ENCODE measurements around the gene SLC2A11.

- no peak for TF ChIP-seq POLR2A (IDR thresholded peaks at IDR 0.05)
- TF ChIP-seq CTCF (IDR thresholded peaks at IDR 0.05), result no peak
Measured at GRCh38 chr22:23840026-23840425, 17.6 kb upstream of the SLC2A11 start.
